GM19099 (cell line): ENCODE measurements around the gene HBEGF.

ENCODE experiments used
- POLR2A ChIP-seq: IDR thresholded peaks from 3 replicates; pipeline ENCODE4 v1.6.1; 2011; ENCODE audit warnings: low read depth; ENCODE audit not compliant: insufficient read length; ENCODE audit errors: extremely low read depth

Gene HBEGF

DNA sequence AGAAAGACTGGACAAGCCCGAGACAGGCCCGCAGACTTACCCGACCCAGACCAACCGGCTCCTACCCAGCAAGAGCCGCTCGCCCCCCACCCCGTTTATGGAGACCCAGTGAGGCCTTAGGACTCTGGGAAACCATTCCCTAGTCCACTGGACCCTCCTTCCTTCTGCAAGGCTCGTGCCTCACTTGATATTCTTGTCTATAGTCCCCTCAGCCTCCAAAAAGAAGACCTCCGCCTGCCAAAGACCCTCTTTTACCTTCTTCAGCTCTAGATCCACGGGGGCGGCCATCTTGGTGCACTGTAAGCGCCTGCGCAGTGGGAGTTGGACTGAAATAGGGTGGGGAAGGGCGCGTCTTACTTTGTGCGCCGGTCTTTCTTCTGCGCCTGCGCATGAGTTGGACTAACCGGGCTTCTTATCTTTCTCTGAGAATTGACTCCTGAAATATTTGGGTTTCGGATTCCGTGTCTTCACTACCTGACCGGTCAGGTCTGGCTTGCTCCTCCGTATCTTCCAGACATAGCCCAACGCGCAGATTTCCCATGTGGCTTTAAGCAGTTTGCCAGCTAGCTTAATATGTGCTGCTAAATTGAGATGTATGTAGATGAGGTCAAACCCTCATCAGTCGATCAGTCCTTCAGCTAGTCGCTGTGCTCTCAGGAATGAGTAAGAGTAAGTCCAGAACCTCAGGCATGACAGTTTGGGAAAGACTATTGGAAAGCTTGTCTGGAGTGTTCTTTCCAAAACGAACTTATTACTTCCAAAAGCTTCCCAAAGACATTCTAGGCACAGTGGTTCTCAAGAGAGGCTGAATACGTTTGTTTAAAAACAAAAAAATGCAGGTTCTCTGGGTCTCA, 43.4 kb downstream of the HBEGF start, which contains the start of gene PFDN1:
PFDN1 (minus strand) TSS at position 316 of the 854 bp plus-strand sequence; CDS start at position 288, 28 bp downstream.
- peak; percentile 81 for TF ChIP-seq POLR2A

DNA sequence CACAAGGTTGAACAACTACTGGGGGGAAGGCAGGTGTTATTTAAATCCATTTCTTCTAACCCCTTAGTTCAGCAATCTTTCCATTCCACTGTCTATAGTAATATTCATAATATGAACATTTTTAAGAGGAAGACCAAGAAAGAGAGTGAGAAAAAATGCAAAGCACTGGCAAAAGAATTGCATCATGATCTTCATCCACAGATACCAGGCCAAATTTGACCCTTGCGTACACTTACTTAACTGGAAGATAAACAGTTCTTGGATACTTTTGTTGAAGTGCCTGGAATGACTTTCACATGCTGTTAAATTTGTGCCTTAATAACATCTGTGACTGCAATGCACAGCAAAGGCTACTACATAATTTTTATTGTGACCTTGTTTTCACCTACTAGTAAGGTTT, 45.3 kb downstream of the HBEGF start:
- TF ChIP-seq POLR2A, result no peak

DNA sequence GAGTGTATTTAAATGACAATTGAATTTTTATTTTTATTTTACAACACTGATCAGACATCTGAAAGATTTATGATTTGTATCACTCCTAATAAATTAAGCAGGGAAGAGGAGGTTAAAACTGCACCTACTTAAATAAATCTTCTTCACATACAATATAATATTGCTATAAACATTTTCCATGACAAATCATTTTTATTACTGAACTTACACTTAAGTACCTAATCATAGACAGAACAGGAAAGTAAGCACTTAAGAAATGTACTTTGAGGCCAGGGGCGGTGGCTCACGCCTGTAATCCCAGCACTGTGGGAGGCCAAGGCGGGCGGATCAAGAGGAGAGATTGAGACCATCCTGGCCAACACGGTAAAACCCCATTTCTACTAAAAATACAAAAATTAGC, 47.3 kb downstream of the HBEGF start:
- TF ChIP-seq POLR2A, result no peak

DNA sequence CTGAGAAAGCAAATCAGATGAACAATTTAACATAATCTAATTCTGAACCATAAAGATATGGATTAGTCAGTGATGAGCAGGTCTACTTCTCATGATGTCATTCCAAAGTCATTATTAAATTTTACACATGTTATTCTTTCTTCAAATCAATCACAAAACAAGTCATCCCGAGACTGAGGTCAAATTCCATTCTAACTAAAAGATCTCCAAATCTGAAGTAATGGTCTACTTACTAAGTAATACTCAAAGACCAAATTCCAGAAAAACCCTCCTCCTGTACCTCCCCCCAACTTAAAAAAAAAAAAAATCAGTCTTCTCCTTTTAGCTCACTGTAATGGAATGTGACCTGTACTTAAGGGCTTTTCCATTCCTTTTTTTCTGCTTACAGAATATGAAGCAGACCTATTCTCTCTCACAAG, 48.2 kb downstream of the HBEGF start:
- no peak for TF ChIP-seq POLR2A

DNA sequence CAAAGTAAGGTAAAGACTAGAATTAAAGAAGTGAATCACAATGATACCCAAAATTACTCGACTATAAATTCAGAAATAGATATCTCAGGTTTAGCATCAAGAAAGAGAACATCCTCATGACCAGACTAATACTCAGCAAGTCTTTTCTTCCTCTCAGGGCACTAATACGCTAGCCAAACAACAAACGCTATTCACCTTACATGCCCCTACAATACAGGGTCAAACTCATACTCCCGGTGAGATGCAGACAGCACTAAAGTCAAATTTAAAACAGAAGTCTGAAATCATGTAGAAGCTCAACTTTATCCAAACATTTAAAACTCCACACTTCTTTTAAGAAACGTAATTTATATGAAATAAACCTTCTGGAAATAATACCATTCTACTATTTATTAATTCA, 49.1 kb downstream of the HBEGF start:
- TF ChIP-seq POLR2A, result no peak

DNA sequence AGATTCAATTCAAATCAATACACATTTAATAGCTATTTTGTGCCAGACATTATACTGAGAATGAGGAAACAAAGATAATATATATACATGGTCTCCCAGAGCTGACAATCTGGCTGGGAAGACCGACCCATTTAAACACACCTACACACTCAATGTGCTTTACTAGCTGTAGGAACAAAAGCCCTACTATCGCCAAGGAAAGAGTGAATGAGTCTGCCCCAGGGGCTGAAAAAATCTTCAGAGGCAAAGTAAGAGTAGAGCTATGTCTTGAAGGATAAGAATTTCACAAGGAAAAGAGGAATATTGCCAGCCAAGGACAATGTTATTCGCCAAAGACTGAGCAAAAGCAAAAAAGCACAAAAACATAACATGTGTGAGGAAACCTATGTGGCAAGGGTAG, 50.1 kb downstream of the HBEGF start:
- no peak for TF ChIP-seq POLR2A

DNA sequence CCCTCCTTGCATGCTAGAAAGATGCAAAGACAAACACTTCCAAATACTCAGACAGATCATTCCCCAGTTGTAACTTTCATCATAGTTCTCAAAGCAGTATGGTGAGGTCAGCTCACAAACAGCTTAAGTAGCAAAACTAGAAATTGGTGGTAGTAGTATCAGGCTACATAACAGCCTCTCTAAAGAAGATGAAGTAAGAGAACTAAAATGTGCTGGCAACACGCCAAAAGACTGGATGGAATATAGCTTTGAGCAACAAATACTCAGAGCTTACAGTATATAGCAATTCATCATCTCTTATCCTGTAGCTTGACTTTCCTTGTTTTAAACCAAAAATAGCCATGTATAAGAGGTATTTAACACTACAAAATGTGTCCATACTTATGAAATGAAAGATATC, 51.0 kb downstream of the HBEGF start:
- TF ChIP-seq POLR2A, result no peak

DNA sequence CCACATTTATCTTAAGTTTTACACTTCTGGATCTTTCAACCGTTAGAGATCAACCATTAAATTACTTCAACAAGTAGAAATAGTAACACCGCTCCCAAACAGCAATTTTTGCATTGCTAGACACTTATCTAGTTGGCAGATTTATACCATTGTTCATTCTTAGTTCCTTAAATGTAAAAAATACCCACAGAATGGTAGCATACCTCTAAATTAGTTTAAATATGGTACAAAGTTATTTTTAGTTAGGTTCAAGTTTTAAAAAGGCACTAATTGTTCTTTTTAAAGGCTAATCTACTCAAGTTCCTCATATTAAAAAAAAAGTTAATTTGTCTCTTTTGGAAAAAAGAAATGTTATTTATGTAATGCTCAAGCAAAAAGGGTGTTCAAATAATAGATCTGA, 51.6 kb downstream of the HBEGF start:
- TF ChIP-seq POLR2A, result no peak

DNA sequence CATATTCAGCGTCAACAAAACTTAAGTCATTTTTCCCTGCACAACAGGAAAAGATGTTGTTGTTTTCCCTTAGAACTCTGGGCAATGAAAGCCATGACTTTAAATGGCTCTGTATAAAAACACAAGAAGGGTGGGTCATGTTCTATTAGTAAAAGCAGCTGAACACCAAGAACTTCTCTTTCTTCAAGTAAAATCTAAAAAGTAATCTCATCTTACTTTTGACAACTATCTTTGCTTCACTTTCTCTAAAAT, 52.6 kb downstream of the HBEGF start:
- no peak for TF ChIP-seq POLR2A

DNA sequence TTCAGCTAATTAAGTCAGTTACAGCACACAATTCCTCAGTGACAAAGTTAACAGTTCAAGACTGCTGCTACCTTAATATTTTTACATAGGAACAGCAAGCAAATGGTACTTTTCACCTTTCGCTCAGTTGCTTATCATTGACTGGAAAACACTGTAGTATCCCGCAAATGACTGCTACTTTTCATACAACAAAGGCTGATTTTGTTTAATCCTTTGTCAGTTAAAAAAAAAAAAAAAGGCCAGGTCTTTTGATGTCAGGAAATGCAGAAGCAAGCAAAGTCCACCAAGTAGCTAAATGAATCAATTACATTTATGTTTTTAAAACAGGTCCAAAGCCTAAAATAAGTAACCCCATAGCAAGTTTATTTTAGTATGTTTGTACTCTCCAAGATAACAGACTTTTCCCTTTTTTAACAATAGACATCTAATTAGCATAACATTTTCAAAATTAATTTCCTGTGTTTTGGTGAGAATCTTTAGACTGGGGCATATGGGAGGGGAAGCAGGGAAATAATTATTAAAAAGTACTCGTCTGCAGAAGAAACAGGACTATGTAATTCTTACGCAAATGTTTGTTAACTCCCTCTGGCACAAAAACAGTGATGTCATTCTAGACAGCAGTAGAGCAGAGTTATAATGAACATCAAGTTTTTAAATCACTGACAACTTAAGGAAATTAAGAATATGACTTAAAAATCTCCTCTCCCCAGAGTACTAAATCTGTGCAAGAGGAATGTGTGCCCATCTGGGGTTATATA, 53.1 kb downstream of the HBEGF start:
- no peak for TF ChIP-seq POLR2A

DNA sequence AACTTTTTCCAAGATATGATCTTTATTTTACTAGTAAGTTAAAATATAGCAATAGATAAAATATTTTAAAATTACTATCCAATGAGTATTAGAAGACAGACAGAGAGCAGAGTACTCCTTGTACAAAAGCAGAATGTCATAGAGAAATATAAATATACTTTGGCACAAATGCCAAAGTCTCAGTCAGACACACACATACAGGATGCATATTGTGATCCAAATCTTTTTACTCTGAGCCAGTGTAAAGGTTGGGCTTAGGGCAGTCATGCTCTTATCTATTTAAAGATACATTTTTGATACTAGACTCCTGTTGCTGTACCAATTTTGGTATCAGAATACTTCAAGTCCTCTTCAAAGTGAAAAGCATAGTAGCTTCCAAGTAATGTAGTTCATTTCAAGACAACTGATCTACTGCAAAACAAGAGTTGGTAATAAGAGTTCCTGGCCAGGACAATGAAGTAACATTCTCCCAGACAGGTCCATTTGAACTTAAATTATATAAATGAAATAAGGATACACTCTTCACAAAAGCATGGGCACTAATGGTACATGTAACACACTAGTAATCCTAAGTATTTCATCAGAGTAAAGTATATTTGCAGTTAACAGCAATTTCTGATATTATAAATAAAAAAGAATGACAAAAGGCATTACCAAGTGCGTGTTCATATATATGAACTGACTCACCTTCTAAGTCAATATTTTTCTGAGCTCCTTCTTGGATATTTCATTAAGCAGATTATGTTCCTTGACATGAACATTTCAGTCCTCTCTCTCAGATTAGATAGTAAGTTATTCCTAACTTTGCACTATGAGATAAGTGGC, 54.0 kb downstream of the HBEGF start:
- TF ChIP-seq POLR2A, result no peak

DNA sequence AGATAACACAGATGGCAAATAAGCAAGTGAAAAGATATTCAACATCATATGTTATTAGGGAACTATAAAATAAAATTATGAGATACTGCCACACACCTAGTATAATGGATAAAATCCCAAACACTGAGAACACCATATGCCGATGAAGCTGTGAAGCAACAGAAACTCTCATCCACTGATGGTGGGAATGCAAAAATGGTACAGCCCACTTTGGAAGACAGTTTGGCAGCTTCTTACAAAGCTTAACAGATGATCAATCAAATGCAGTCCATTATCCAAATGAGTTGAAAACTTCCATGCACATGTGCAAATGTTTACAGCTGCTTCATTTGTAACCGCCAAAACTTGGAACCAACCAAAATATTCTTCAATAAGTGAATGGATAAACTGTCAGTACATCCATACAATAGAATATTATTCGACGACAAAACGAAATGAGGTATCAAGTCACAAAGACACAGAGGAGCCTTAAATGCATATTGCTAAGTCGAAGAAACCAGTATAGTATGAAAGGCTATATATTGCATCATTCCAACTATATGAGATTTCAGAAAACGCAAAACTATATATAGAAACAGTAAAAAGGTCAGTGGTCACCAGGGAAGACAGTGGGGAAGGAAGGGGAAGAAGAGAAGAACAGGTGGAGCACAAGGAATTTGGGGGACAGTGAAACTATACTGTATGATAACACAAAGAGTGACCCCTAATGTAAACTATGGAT, 58.4 kb downstream of the HBEGF start:
- no peak for TF ChIP-seq POLR2A

DNA sequence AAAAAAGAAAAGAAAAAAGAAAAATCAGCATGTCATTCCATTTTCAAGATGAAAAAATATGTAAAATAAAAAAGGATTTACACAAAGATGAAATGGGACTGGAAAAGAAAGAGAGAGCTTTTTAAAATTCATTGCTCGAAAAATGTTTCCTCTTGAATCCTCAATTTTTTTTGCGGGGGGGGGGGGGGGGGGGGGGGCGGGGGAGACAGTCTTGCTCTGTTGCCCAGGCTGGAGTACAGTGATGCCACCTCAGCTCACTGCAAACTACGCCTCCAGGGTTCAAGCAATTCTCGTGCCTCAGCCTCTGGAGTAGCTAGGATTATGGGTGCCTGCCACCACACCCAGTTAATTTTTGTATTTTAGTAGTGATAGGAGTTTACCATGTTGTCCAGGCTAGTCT, 60.0 kb downstream of the HBEGF start:
- no peak for TF ChIP-seq POLR2A

DNA sequence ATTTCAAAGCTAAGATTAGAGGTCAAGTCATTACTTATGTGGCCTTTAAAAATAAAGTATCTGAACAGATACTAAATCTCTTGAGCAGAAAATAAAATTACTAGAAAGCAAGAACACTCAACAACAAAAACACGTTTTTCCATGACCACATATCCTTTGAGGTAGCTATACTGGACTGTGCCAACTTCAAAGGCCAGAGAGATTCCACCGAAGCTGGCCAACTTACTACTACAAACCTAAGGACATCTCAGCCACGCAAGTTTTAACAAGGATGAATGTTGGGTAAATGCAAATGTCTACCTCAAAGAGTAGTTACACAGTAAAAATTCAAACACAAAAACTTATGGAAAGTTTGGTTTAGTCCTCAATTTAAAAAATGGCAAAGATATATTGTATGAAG, 62.4 kb downstream of the HBEGF start:
- no peak for TF ChIP-seq POLR2A
